WTC11 (cell line): ENCODE measurements around the gene CMA1.
"Not testable (repeated sequence)": the region's sequence is repeated elsewhere in the genome, so short reads cannot be mapped to it uniquely, and the experiment has no call there.

Experiments used
- GABPB1 ChIP-seq: sonication (generic); formaldehyde crosslinking; IDR thresholded peaks from 2 replicates; pipeline ENCODE4 v1.8.1; 2023; ENCODE audit warnings: mild to moderate bottlenecking, missing genetic modification reagents
- ZNF121 ChIP-seq: sonication (generic); formaldehyde crosslinking; IDR thresholded peaks from 2 replicates; pipeline ENCODE4 v1.8.0; 2023; ENCODE audit warnings: missing genetic modification reagents
- TF ChIP-seq, protein P1 (sequence below): sonication (generic); formaldehyde crosslinking; IDR thresholded peaks from 2 replicates; pipeline ENCODE4 v1.8.1; 2022; ENCODE audit warnings: mild to moderate bottlenecking, missing genetic modification reagents, moderate library complexity, borderline replicate concordance
- TF ChIP-seq, protein P2 (sequence below): fragments of 200-600 bp; IDR thresholded peaks from 2 replicates; pipeline ENCODE4 v1.8.0; 2022; ENCODE audit warnings: antibody characterized with exemption
- TF ChIP-seq, protein P3 (sequence below): sonication (generic); formaldehyde crosslinking; conservative IDR thresholded peaks from 2 replicates; pipeline ENCODE4 v1.8.1; 2023; ENCODE audit warnings: mild to moderate bottlenecking, low read depth, missing genetic modification reagents, moderate library complexity
- TF ChIP-seq, protein P4 (sequence below): sonication (generic); formaldehyde crosslinking; IDR thresholded peaks from 2 replicates; pipeline ENCODE4 v1.8.0; 2022; ENCODE audit warnings: mild to moderate bottlenecking, missing genetic modification reagents
- TF ChIP-seq, protein P5 (sequence below): fragments of 250-450 bp; sonication (Bioruptor Pico); IDR thresholded peaks from 2 replicates; pipeline ENCODE4 v1.8.0; 2021; ENCODE audit warnings: mild to moderate bottlenecking
- TF ChIP-seq, protein P6 (sequence below): fragments of 250-450 bp; sonication (Bioruptor Pico); IDR thresholded peaks from 2 replicates; pipeline ENCODE4 v1.9.0; 2021; ENCODE audit warnings: mild to moderate bottlenecking

DNA sequence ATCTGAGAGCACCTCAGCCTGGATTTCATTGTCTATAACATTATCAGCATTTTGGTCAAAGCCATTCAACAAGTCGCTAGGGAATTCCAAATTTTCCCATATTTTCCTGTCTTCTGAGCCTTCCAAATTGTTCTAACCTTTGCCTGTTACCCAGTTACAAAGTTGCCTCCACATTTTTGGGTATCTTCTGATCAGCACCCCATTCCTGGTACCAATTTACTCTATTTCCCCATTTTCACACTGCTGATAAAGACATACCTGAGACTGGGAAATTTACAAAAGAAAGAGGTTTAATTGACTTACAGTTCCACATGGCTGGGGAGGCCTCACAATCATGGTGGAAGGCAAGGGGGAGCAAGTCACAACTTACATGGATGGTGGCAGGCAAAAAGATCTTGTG is 41.0 kb upstream of the CMA1 start:
- TF ChIP-seq, protein P1, sequence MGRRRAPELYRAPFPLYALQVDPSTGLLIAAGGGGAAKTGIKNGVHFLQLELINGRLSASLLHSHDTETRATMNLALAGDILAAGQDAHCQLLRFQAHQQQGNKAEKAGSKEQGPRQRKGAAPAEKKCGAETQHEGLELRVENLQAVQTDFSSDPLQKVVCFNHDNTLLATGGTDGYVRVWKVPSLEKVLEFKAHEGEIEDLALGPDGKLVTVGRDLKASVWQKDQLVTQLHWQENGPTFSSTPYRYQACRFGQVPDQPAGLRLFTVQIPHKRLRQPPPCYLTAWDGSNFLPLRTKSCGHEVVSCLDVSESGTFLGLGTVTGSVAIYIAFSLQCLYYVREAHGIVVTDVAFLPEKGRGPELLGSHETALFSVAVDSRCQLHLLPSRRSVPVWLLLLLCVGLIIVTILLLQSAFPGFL (CRISPR knock-in tag): not testable (repeated sequence)
- not testable (repeated sequence) for TF ChIP-seq GABPB1 (CRISPR knock-in tag); ZNF121
- TF ChIP-seq, protein P2, sequence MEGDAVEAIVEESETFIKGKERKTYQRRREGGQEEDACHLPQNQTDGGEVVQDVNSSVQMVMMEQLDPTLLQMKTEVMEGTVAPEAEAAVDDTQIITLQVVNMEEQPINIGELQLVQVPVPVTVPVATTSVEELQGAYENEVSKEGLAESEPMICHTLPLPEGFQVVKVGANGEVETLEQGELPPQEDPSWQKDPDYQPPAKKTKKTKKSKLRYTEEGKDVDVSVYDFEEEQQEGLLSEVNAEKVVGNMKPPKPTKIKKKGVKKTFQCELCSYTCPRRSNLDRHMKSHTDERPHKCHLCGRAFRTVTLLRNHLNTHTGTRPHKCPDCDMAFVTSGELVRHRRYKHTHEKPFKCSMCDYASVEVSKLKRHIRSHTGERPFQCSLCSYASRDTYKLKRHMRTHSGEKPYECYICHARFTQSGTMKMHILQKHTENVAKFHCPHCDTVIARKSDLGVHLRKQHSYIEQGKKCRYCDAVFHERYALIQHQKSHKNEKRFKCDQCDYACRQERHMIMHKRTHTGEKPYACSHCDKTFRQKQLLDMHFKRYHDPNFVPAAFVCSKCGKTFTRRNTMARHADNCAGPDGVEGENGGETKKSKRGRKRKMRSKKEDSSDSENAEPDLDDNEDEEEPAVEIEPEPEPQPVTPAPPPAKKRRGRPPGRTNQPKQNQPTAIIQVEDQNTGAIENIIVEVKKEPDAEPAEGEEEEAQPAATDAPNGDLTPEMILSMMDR: not testable (repeated sequence)
- TF ChIP-seq, protein P3, sequence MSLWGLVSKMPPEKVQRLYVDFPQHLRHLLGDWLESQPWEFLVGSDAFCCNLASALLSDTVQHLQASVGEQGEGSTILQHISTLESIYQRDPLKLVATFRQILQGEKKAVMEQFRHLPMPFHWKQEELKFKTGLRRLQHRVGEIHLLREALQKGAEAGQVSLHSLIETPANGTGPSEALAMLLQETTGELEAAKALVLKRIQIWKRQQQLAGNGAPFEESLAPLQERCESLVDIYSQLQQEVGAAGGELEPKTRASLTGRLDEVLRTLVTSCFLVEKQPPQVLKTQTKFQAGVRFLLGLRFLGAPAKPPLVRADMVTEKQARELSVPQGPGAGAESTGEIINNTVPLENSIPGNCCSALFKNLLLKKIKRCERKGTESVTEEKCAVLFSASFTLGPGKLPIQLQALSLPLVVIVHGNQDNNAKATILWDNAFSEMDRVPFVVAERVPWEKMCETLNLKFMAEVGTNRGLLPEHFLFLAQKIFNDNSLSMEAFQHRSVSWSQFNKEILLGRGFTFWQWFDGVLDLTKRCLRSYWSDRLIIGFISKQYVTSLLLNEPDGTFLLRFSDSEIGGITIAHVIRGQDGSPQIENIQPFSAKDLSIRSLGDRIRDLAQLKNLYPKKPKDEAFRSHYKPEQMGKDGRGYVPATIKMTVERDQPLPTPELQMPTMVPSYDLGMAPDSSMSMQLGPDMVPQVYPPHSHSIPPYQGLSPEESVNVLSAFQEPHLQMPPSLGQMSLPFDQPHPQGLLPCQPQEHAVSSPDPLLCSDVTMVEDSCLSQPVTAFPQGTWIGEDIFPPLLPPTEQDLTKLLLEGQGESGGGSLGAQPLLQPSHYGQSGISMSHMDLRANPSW (CRISPR knock-in tag): not testable (repeated sequence)
- TF ChIP-seq, protein P4, sequence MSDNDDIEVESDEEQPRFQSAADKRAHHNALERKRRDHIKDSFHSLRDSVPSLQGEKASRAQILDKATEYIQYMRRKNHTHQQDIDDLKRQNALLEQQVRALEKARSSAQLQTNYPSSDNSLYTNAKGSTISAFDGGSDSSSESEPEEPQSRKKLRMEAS (CRISPR knock-in tag): not testable (repeated sequence)
- TF ChIP-seq, protein P5, sequence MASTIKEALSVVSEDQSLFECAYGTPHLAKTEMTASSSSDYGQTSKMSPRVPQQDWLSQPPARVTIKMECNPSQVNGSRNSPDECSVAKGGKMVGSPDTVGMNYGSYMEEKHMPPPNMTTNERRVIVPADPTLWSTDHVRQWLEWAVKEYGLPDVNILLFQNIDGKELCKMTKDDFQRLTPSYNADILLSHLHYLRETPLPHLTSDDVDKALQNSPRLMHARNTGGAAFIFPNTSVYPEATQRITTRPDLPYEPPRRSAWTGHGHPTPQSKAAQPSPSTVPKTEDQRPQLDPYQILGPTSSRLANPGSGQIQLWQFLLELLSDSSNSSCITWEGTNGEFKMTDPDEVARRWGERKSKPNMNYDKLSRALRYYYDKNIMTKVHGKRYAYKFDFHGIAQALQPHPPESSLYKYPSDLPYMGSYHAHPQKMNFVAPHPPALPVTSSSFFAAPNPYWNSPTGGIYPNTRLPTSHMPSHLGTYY (CRISPR knock-in tag): not testable (repeated sequence)
- TF ChIP-seq, protein P6, sequence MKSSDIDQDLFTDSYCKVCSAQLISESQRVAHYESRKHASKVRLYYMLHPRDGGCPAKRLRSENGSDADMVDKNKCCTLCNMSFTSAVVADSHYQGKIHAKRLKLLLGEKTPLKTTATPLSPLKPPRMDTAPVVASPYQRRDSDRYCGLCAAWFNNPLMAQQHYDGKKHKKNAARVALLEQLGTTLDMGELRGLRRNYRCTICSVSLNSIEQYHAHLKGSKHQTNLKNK: not testable (repeated sequence)
